OCI-LY1 (cell line): Measurements from ENCODE around the gene BTBD16.

Source experiments
- H2AFZ ChIP-seq: fragments of 200-600 bp; sonication (generic), shearing (Covaris generic); 2 replicates; pipeline ENCODE4 v1.6.0; 2014; ENCODE audit warnings: antibody characterized with exemption, mild to moderate bottlenecking, low read length
- H3F3A ChIP-seq: fragments of 200-600 bp; sonication (generic), shearing (Covaris generic); 2 replicates; pipeline ENCODE4 v1.6.0; 2014; ENCODE audit warnings: mild to moderate bottlenecking, antibody characterized with exemption, low read length, moderate library complexity; ENCODE audit not compliant: insufficient read depth
- H3K27ac ChIP-seq: fragments of 200-600 bp; sonication (generic); 2 replicates; pipeline ENCODE4 v1.5.1; 2014; ENCODE audit warnings: low read length, mixed run types, mild to moderate bottlenecking, low read depth; ENCODE audit not compliant: poor library complexity, severe bottlenecking
- H3K27me3 ChIP-seq: fragments of 200-600 bp; sonication (generic); 2 replicates; pipeline ENCODE4 v1.6.0; 2014; ENCODE audit warnings: antibody characterized with exemption, mild to moderate bottlenecking, low read length, moderate library complexity; ENCODE audit not compliant: insufficient read depth
- H3K36me3 ChIP-seq: fragments of 200-600 bp; sonication (generic); 2 replicates; pipeline ENCODE4 v1.6.1; 2014; ENCODE audit warnings: mild to moderate bottlenecking, antibody characterized with exemption, low read length, moderate library complexity, mixed read lengths; ENCODE audit not compliant: insufficient read depth
- H3K4me1 ChIP-seq: fragments of 200-600 bp; sonication (generic); 2 replicates; pipeline ENCODE4 v1.5.1; 2014; ENCODE audit warnings: mild to moderate bottlenecking, low read length, moderate library complexity; ENCODE audit not compliant: insufficient read depth, severe bottlenecking
- H3K4me2 ChIP-seq: fragments of 200-600 bp; sonication (generic), shearing (Covaris generic); 2 replicates; pipeline ENCODE4 v1.6.1; 2014; ENCODE audit warnings: low read length
- H3K4me3 ChIP-seq: fragments of 200-600 bp; sonication (generic); 2 replicates; pipeline ENCODE4 v1.5.1; 2014; ENCODE audit warnings: low read length, low read depth, mild to moderate bottlenecking, mixed read lengths; ENCODE audit not compliant: poor library complexity, severe bottlenecking
- H3K79me2 ChIP-seq: fragments of 200-600 bp; shearing (Covaris generic); 2 replicates; pipeline ENCODE4 v1.6.1; 2016; ENCODE audit warnings: mixed run types, low read length, mixed read lengths; ENCODE audit not compliant: insufficient read depth
- H3K9ac ChIP-seq: fragments of 200-600 bp; sonication (generic), shearing (Covaris generic); 2 replicates; pipeline ENCODE4 v1.6.1; 2014; ENCODE audit warnings: mild to moderate bottlenecking, low read length, mixed read lengths
- H3K9me2 ChIP-seq: fragments of 200-600 bp; sonication (generic), shearing (Covaris generic); 2 replicates; pipeline ENCODE4 v1.6.1; 2014; ENCODE audit warnings: low read depth, mild to moderate bottlenecking, low read length, mixed read lengths
- H3K9me3 ChIP-seq: fragments of 200-600 bp; shearing (Covaris generic); 2 replicates; pipeline ENCODE4 v1.6.1; 2014; ENCODE audit warnings: low read length, mixed read lengths
- H4K20me1 ChIP-seq: fragments of 200-600 bp; sonication (generic), shearing (Covaris generic); 2 replicates; pipeline ENCODE4 v1.6.0; 2016; ENCODE audit warnings: mild to moderate bottlenecking, low read length; ENCODE audit not compliant: insufficient read depth
- CTCF ChIP-seq: fragments of 200-600 bp; sonication (generic), shearing (Covaris generic); IDR thresholded peaks from 2 replicates; pipeline ENCODE4 v1.5.1; 2017; ENCODE audit warnings: mild to moderate bottlenecking, antibody characterized with exemption, low read length, moderate library complexity, mixed read lengths
- EZH2 ChIP-seq: fragments of 200-600 bp; sonication (generic), shearing (Covaris generic); IDR thresholded peaks from 2 replicates; pipeline ENCODE4 v1.8.0; 2017; ENCODE audit warnings: borderline replicate concordance, mixed run types, mild to moderate bottlenecking, antibody characterized with exemption, low read length, moderate library complexity, mixed read lengths

The BTBD16 gene

GRCh38 chr10:122294511-122295450 is 23.7 kb downstream of the BTBD16 start:
- Histone ChIP-seq H3K79me2 (no peaks in the 10 kb centered on the region), H3K27me3 (no peaks in the 10 kb centered on the region; the same call in 1 of the 2 replicates), H3K9me3 (no peaks in the 10 kb centered on the region), H3K4me1 (no peaks in the 10 kb centered on the region), H3K4me2 (no peak overlapping the region), H3K27ac (no peak overlapping the region), H3K36me3 (no peaks in the 10 kb centered on the region), H3K9me2 (no peaks in the 10 kb centered on the region), H2AFZ (no peak overlapping the region), H4K20me1 (no peaks in the 10 kb centered on the region), H3K4me3 (no peak overlapping the region), H3F3A (no peaks in the 10 kb centered on the region), H3K9ac (no peak overlapping the region)
- no peak for TF ChIP-seq EZH2
- TF ChIP-seq CTCF, result no peak

- H3K27ac ChIP-seq, result no peak overlapping the region
- H3K4me2 ChIP-seq, result no peak overlapping the region
- no peaks in the 10 kb centered on the region; the same call in 1 of the 2 replicates for H3K27me3 ChIP-seq
- no peak overlapping the region for H3K9ac ChIP-seq
- no peaks in the 10 kb centered on the region for H3K79me2 ChIP-seq
- no peaks in the 10 kb centered on the region for H3F3A ChIP-seq
- H3K9me3 ChIP-seq, result no peaks in the 10 kb centered on the region
- H3K4me1 ChIP-seq, result no peaks in the 10 kb centered on the region
- H2AFZ ChIP-seq, result no peak overlapping the region
- H3K4me3 ChIP-seq, result no peak overlapping the region
- no peaks in the 10 kb centered on the region for H3K36me3 ChIP-seq
- no peaks in the 10 kb centered on the region for H3K9me2 ChIP-seq
- no peak for TF ChIP-seq CTCF
- TF ChIP-seq EZH2, result no peak
- no peaks in the 10 kb centered on the region for H4K20me1 ChIP-seq
Measured at GRCh38 chr10:122295451-122295809, 24.3 kb downstream of the BTBD16 start.

GRCh38 chr10:122296363-122297120 is 25.4 kb downstream of the BTBD16 start:
- no peak overlapping the region for H2AFZ ChIP-seq
- H3K27me3 ChIP-seq, result no peaks in the 10 kb centered on the region; the same call in 1 of the 2 replicates
- H3K9me3 ChIP-seq, result no peaks in the 10 kb centered on the region
- no peak overlapping the region for H3K4me3 ChIP-seq
- no peaks in the 10 kb centered on the region for H3K36me3 ChIP-seq
- TF ChIP-seq CTCF (no peak), EZH2 (no peak)
- H4K20me1 ChIP-seq, result no peaks in the 10 kb centered on the region
- no peak overlapping the region for H3K4me2 ChIP-seq
- H3K9me2 ChIP-seq, result no peaks in the 10 kb centered on the region
- no peaks in the 10 kb centered on the region for H3K4me1 ChIP-seq
- no peak overlapping the region for H3K27ac ChIP-seq
- H3F3A ChIP-seq, result no peaks in the 10 kb centered on the region
- H3K9ac ChIP-seq, result no peak overlapping the region
- H3K79me2 ChIP-seq, result no peaks in the 10 kb centered on the region
